Erythroblast (primary cell): Measurements from ENCODE around the gene SACS.

ENCODE experiments used
- GATA1 ChIP-seq: IDR thresholded peaks from 2 replicates; pipeline ENCODE4 v1.6.1; 2011; ENCODE audit warnings: low read depth, mild to moderate bottlenecking, control low read depth, low read length, moderate library complexity
- POLR2A ChIP-seq: IDR thresholded peaks from 2 replicates; pipeline ENCODE4 v1.6.1; 2011; ENCODE audit warnings: mild to moderate bottlenecking, low read length

GRCh38 chr13:23468811-23469210, 35.3 kb upstream of the SACS start:
- TF ChIP-seq POLR2A (no peak), GATA1 (no peak)
